OCI-M2 (cell line): ENCODE results near the gene ZXDC.

Source experiments
- DNase-seq: peaks from one replicate; lab custom pipeline; 2025; ENCODE audit not compliant: unreplicated experiment; lab: John Stamatoyannopoulos, UW

ZXDC gene

GRCh38 chr3:126438186-126438585, 37.5 kb downstream of the ZXDC start:
- DNase-seq = no peak

GRCh38 chr3:126436826-126437717, 38.6 kb downstream of the ZXDC start:
- DNase-seq = no peak

- DNase-seq = no peak
These were observed 40.0 kb downstream of the ZXDC start for GRCh38 chr3:126435456-126436315.

GRCh38 chr3:126434931-126435411, 40.7 kb downstream of the ZXDC start:
- DNase-seq = no peak

- no peak for DNase-seq
These were observed 41.5 kb downstream of the ZXDC start for GRCh38 chr3:126434264-126434590.

- DNase-seq = no peak
These were observed 42.0 kb downstream of the ZXDC start for GRCh38 chr3:126433496-126434263.

- no peak for DNase-seq
These were observed 42.6 kb downstream of the ZXDC start for GRCh38 chr3:126433105-126433430.

- no peak for DNase-seq
These were observed 43.2 kb downstream of the ZXDC start for GRCh38 chr3:126432361-126433104.

GRCh38 chr3:126431103-126431534, 44.6 kb downstream of the ZXDC start:
- DNase-seq = no peak

GRCh38 chr3:126424751-126425150, 50.9 kb downstream of the ZXDC start:
- no peak for DNase-seq

GRCh38 chr3:126424039-126424717, 51.5 kb downstream of the ZXDC start:
- DNase-seq = no peak

GRCh38 chr3:126423191-126424038, 52.3 kb downstream of the ZXDC start:
- DNase-seq = no peak

GRCh38 chr3:126422571-126423091, 53.1 kb downstream of the ZXDC start:
- DNase-seq = no peak

- no peak for DNase-seq
These were observed 53.6 kb downstream of the ZXDC start for GRCh38 chr3:126422121-126422520.

GRCh38 chr3:126421573-126422119, 54.0 kb downstream of the ZXDC start:
- DNase-seq = no peak

- no peak for DNase-seq
These were observed 55.6 kb downstream of the ZXDC start for GRCh38 chr3:126419886-126420786.

- DNase-seq = no peak
These were observed 56.5 kb downstream of the ZXDC start for GRCh38 chr3:126419151-126419703.
